HG03196 (cell line): ENCODE results near the gene SPACA7.

Experiments
- ATAC-seq: cut with Tn5 transposase; IDR thresholded peaks from one replicate; pipeline ENCODE4 v1.9.1; 2021; ENCODE audit not compliant: unreplicated experiment

The SPACA7 gene

DNA sequence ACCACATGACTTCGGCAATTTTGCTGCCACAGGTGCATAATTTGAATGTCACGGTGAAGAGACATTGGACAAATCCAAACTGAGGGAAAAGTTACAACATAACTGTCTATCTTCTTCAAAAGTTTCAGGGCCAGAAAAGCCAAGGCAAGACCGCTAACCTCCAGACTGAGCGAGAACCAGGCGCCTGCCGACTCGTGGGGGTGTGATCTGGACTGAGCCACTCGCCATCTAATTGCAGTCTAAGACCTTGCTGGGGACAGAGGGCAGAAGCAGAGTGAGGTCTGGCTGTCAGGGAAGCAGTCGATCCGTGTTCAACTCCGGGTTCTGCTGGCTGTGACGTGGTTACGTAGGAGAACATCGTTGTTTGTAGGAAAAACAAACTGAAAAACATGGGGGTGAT lies 88.6 kb downstream of the SPACA7 start:
- ATAC-seq = no peak

DNA sequence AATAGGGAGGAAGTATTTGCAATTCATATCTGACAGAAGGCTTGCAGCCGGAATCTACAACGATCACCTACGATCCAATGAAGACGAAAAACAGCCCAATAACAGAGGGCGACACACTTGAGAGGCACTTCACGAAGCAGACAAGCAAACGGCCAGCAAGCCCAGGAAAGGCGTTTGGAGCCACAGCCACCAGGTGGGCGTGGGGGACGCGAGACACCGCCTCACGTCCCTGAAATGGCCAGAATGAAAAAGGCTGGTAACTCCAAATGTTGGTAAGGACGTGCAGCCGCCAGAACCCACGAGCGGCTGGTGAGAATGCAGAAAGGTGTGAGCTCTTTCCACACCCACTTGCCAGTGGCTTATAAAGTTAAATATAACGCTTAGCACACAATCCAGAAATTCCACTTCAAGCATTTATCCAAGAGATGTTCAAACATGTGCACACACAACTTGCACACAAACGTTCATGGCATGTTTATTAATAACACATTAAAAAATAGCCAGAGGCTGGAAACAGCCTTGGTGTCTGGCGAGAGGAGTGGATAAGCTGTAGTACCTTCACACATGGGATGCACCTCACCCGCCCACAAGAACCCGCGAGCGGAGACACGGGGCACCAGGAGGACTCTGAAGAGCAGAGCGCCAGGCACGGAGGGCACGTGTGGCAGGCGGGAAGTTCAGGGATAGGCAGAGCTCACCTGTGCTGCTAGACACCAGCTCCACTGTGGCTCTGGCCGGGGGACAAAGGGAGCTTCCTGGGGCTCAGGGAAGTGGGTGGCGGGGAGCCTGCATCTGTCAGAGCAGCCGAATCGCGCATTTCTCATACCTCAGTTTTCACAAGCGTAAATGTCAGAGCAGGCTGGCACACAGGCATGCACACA lies 89.3 kb downstream of the SPACA7 start:
- ATAC-seq = no peak

- ATAC-seq = no peak
These were observed 90.2 kb downstream of the SPACA7 start for GRCh38 chr13:112466132-112467058.

GRCh38 chr13:112467236-112467635 lies 91.1 kb downstream of the SPACA7 start:
- ATAC-seq = no peak

DNA sequence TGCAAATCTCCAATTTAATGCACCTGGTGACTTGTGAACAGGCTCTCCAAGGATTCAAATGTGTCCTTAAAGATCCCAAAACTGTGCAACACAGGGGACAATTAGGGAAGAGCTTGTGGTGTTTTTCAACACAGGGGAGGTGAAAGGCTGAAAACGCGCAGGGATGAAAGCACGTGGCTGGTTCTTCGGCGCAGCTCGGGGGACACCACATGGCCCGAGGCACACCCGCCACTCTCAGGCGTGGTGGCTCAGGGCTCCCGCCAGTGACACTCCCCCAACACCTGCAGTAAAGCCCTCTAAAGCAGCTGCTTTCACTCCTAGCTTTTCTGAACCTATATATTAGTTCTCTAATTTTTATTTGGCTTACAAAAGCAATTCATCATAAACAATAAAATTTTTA lies 91.9 kb downstream of the SPACA7 start:
- ATAC-seq = no peak

DNA sequence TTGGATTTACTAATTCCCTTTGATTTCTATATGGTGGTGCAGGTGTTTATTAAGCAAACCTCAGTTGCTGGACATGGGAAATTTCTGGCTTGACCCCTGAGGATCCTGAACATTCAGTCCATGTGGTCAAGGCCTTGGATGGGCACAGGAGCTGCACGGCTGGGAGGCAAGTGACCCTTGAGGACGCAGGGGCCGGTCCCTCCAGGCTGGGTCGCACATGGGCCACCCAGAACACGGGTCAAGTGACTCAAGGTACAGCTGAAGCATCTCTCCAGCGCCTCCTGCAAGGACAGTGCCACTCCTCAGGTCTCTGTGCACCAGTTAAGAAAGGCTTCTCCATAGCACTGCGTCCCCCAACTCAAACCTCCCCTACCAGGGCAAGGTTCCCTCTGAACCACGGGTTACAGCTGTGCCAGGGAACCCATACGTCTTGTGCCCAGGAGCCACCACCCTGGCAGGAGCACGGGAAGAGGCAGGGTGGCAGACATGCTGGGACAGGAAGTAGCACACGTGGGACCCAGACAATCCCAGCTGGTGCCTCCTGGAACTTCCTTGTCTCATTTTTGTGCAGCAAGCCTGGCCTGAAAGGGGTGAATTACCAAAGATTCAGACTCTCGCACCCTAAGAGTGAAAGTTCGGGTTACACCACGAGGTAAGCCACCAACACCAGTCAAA lies 93.1 kb downstream of the SPACA7 start:
- ATAC-seq = no peak

- no peak for ATAC-seq
These were observed 97.7 kb downstream of the SPACA7 start for GRCh38 chr13:112473818-112474217.

GRCh38 chr13:112474869-112475268 lies 98.7 kb downstream of the SPACA7 start:
- ATAC-seq = no peak

DNA sequence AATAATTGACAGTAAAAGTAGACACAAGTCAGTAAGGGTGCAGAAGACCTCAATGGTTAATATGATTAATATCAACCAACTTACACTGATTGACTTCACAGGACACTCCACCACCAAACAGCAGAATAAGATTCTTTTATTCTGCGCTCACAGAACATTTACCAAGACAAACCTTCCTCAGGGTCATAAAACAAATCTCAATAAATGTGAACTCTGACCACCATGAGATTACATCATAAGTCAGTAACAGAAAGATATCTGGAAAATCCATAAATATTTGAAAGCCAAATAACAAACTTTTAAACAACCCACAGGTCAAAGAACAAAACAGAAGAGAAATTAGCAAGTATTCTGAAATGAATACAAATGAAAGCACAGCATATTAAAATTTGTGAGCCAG lies 99.7 kb downstream of the SPACA7 start:
- no peak for ATAC-seq

- no peak for ATAC-seq
These were observed 101.0 kb downstream of the SPACA7 start for GRCh38 chr13:112477070-112477619.

DNA sequence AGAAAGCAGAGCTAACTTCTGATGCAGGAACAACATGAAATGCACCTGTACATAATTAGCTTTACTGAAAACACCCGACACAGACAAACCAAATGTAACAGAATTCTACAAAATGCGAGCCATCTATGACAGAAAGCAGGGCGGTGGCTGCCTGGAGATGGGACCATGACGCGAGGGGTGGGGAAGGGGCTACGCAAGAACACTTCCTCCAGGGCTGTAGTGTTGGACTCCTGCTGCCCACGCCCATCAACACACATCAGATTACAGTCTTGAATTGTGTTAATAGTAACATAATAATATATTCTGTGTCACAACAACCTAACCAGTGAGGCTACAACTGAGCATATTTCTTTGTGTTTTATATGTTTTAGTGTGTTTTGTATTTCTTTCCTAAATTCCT lies 103.2 kb downstream of the SPACA7 start:
- no peak for ATAC-seq

GRCh38 chr13:112481458-112481857 lies 105.3 kb downstream of the SPACA7 start:
- no peak for ATAC-seq

- ATAC-seq = no peak
These were observed 107.1 kb downstream of the SPACA7 start for GRCh38 chr13:112483299-112483698.
